Astrocyte (in vitro differentiated cells and primary cell): ENCODE results near the gene UBL7. TPM values are rescaled to one million over a fixed set of nuclear protein-coding genes. Genes with fewer than 3 reads are reported as not detected.
A peak's percentile ranks its signal among the peaks of the same experiment; 100 is the strongest.

Source experiments
- DNase-seq: peaks from one replicate; pipeline ENCODE4 v3.0.0-alpha.2; 2010; ENCODE audit warnings: low read depth
- FAIRE-seq: peaks from 2 replicates; lab custom pipeline; 2011; peaks lifted over from hg19 to GRCh38; lab: Jason Lieb, UNC
- H2AFZ ChIP-seq: 2 replicates; pipeline ENCODE4 v1.6.0; 2012; ENCODE audit warnings: low read depth, low read length, inconsistent platforms
- H3K27ac ChIP-seq: 2 replicates; pipeline ENCODE4 v1.5.1; 2011; ENCODE audit warnings: low read depth, low read length, inconsistent platforms
- H3K27me3 ChIP-seq: 2 replicates; pipeline ENCODE4 v1.6.0; 2011; ENCODE audit warnings: low read length, inconsistent platforms; ENCODE audit not compliant: insufficient read depth
- H3K36me3 ChIP-seq: 2 replicates; pipeline ENCODE4 v1.5.1; 2011; ENCODE audit warnings: low read length, inconsistent platforms; ENCODE audit not compliant: insufficient read depth
- H3K4me1 ChIP-seq: 2 replicates; pipeline ENCODE4 v1.5.1; 2011; ENCODE audit warnings: low read length, inconsistent platforms; ENCODE audit not compliant: insufficient read depth
- H3K4me2 ChIP-seq: 2 replicates; pipeline ENCODE4 v1.6.0; 2012; ENCODE audit warnings: low read length, inconsistent platforms
- H3K4me3 ChIP-seq: 2 replicates; pipeline ENCODE4 v1.5.1; 2011; ENCODE audit warnings: low read depth, mild to moderate bottlenecking, low read length, inconsistent platforms; ENCODE audit not compliant: insufficient read depth
- H3K79me2 ChIP-seq: 2 replicates; pipeline ENCODE4 v1.6.0; 2012; ENCODE audit warnings: mild to moderate bottlenecking, low read length, inconsistent platforms; ENCODE audit not compliant: insufficient read depth
- H3K9ac ChIP-seq: 2 replicates; pipeline ENCODE4 v1.6.0; 2012; ENCODE audit warnings: mild to moderate bottlenecking, low read length, inconsistent platforms
- H3K9me3 ChIP-seq: 2 replicates; pipeline ENCODE4 v1.5.1; 2012; ENCODE audit warnings: low read depth, mild to moderate bottlenecking, low read length, inconsistent platforms; ENCODE audit not compliant: insufficient read depth
- H4K20me1 ChIP-seq: 2 replicates; pipeline ENCODE4 v1.6.0; 2012; ENCODE audit warnings: low read length, inconsistent platforms; ENCODE audit not compliant: insufficient read depth
- H3K27ac Mint-ChIP-seq: one replicate; pipeline ENCODE4 v1.8.0; 2021; ENCODE audit warnings: mild to moderate bottlenecking, mixed read lengths; ENCODE audit not compliant: unreplicated experiment
- H3K27me3 Mint-ChIP-seq: one replicate; pipeline ENCODE4 v1.8.0; 2021; ENCODE audit warnings: low read depth, mixed read lengths; ENCODE audit not compliant: unreplicated experiment
- H3K36me3 Mint-ChIP-seq: one replicate; pipeline ENCODE4 v1.8.0; 2021; ENCODE audit warnings: low read depth, mixed read lengths; ENCODE audit not compliant: unreplicated experiment
- H3K4me1 Mint-ChIP-seq: one replicate; pipeline ENCODE4 v1.8.0; 2021; ENCODE audit warnings: low read depth, mixed read lengths; ENCODE audit not compliant: unreplicated experiment
- H3K4me3 Mint-ChIP-seq: one replicate; pipeline ENCODE4 v1.8.0; 2021; ENCODE audit warnings: mild to moderate bottlenecking, moderate library complexity, mixed read lengths; ENCODE audit not compliant: unreplicated experiment
- H3K9me3 Mint-ChIP-seq: one replicate; pipeline ENCODE4 v1.8.0; 2021; ENCODE audit warnings: mild to moderate bottlenecking, mixed read lengths; ENCODE audit not compliant: unreplicated experiment
- EZH2 ChIP-seq: IDR thresholded peaks from 2 replicates; pipeline ENCODE4 v1.6.1; 2012; ENCODE audit warnings: mild to moderate bottlenecking, low read length, inconsistent platforms; ENCODE audit not compliant: insufficient read depth
- total RNA-seq: library from RNA; stranded (reverse); gene quantifications from 2 replicates; pipeline ENCODE4 v1.2.1, GENCODE V29; 2021
- TF ChIP-seq, protein P1 (sequence below): IDR thresholded peaks from 2 replicates; pipeline ENCODE4 v1.5.1; 2011; ENCODE audit warnings: low read depth, mild to moderate bottlenecking, inconsistent platforms, low read length, moderate library complexity; ENCODE audit not compliant: insufficient read depth

UBL7 gene
- total RNA-seq, 1 donor from 2014 or later = 40.9 TPM

- Histone ChIP-seq H3K4me2 (no peak overlapping the region), H3K4me3 (no peak overlapping the region), H3K36me3 (no peaks in the 10 kb centered on the region), H3K9me3 (no peaks in the 10 kb centered on the region), H3K9ac (no peak overlapping the region), H2AFZ (no peak overlapping the region), H4K20me1 (no peaks in the 10 kb centered on the region), H3K27ac (no peak overlapping the region), H3K27me3 (no peaks in the 10 kb centered on the region), H3K79me2 (no peaks in the 10 kb centered on the region), H3K4me1 (no peaks in the 10 kb centered on the region)
- DNase-seq (no peak), FAIRE-seq (no peak)
- Mint-ChIP-seq H3K4me1 (no peaks in the 10 kb centered on the region), H3K4me3 (no peak overlapping the region), H3K9me3 (peaks cover 2% of the 10 kb centered on the region), H3K27me3 (no peaks in the 10 kb centered on the region), H3K27ac (no peak overlapping the region), H3K36me3 (peaks cover 2% of the 10 kb centered on the region)
- no peak for TF ChIP-seq EZH2
- TF ChIP-seq, protein P1, sequence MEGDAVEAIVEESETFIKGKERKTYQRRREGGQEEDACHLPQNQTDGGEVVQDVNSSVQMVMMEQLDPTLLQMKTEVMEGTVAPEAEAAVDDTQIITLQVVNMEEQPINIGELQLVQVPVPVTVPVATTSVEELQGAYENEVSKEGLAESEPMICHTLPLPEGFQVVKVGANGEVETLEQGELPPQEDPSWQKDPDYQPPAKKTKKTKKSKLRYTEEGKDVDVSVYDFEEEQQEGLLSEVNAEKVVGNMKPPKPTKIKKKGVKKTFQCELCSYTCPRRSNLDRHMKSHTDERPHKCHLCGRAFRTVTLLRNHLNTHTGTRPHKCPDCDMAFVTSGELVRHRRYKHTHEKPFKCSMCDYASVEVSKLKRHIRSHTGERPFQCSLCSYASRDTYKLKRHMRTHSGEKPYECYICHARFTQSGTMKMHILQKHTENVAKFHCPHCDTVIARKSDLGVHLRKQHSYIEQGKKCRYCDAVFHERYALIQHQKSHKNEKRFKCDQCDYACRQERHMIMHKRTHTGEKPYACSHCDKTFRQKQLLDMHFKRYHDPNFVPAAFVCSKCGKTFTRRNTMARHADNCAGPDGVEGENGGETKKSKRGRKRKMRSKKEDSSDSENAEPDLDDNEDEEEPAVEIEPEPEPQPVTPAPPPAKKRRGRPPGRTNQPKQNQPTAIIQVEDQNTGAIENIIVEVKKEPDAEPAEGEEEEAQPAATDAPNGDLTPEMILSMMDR = no peak
Observed at GRCh38 chr15:74497584-74497983, 36.6 kb upstream of the UBL7 start.

DNA sequence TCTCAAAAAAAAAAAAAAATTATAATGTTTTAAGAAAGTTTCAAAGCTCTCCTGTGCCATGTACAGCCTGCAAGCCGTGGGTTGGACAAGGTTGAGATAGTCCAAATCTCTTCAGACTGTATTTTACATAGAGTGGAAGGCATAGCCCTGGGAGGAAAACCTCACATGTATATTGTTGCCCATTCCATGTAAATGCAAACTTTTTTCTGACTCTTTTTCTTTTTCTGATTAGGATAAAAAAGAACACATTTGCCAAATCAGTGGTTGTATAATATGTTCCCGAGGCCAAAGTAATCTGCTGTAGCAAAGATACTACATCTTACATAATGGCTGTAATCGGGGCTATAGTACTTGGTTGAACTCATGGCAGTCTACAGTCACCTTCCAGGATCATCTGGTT, 35.7 kb upstream of the UBL7 start:
- no peak for FAIRE-seq

GRCh38 chr15:74490339-74490689, 29.4 kb upstream of the UBL7 start:
- H3K9me3 Mint-ChIP-seq = no peaks in the 10 kb centered on the region
- Histone ChIP-seq H3K4me1 (no peaks in the 10 kb centered on the region), H3K4me2 (peak overlapping the region; percentile 10), H3K79me2 (no peaks in the 10 kb centered on the region), H2AFZ (no peak overlapping the region), H3K9me3 (no peaks in the 10 kb centered on the region), H4K20me1 (no peaks in the 10 kb centered on the region), H3K27me3 (no peaks in the 10 kb centered on the region), H3K27ac (no peak overlapping the region), H3K9ac (no peak overlapping the region), H3K36me3 (no peaks in the 10 kb centered on the region), H3K4me3 (no peak overlapping the region)
- H3K36me3 Mint-ChIP-seq = no peaks in the 10 kb centered on the region
- H3K27me3 Mint-ChIP-seq = no peaks in the 10 kb centered on the region
- TF ChIP-seq EZH2 = no peak
- TF ChIP-seq, protein P1 = no peak
- peaks cover 2% of the 10 kb centered on the region for H3K4me1 Mint-ChIP-seq
- no peak for DNase-seq
- FAIRE-seq = no peak
- H3K27ac Mint-ChIP-seq = no peak overlapping the region
- no peak overlapping the region for H3K4me3 Mint-ChIP-seq

More for the DNA sequence above, 35.7 kb upstream of the UBL7 start:
- Mint-ChIP-seq H3K4me3 (no peak overlapping the region), H3K9me3 (no peaks in the 10 kb centered on the region), H3K4me1 (no peaks in the 10 kb centered on the region), H3K27ac (no peak overlapping the region), H3K36me3 (peaks cover 2% of the 10 kb centered on the region), H3K27me3 (no peaks in the 10 kb centered on the region)
- DNase-seq = no peak
- H3K27ac ChIP-seq = no peak overlapping the region
- H2AFZ ChIP-seq = no peak overlapping the region
- no peaks in the 10 kb centered on the region for H3K27me3 ChIP-seq
- no peaks in the 10 kb centered on the region for H3K4me1 ChIP-seq
- TF ChIP-seq, protein P1 = no peak
- TF ChIP-seq EZH2 = no peak
- H3K4me3 ChIP-seq = no peak overlapping the region
- no peaks in the 10 kb centered on the region for H3K79me2 ChIP-seq
- H3K4me2 ChIP-seq = no peak overlapping the region
- no peaks in the 10 kb centered on the region for H4K20me1 ChIP-seq
- H3K9me3 ChIP-seq = no peaks in the 10 kb centered on the region
- H3K9ac ChIP-seq = no peak overlapping the region
- H3K36me3 ChIP-seq = no peaks in the 10 kb centered on the region
